Bronchial epithelial cell (primary cell): ENCODE data around the gene PRR5L. TPM values are rescaled to one million over a fixed set of nuclear protein-coding genes. Genes with fewer than 3 reads are reported as not detected.
A peak's percentile ranks its signal among the peaks of the same experiment; 100 is the strongest.

ENCODE experiments used
- DNase-seq: peaks from one replicate; pipeline ENCODE4 v3.0.0-alpha.2; 2010; ENCODE audit warnings: low read depth
- FAIRE-seq: peaks from 2 replicates; lab custom pipeline; 2011; peaks lifted over from hg19 to GRCh38; lab: Jason Lieb, UNC
- H3K27me3 ChIP-seq: 2 replicates; pipeline ENCODE4 v1.5.1; 2011; ENCODE audit warnings: low read length; ENCODE audit not compliant: control insufficient read depth, insufficient read depth
- H3K36me3 ChIP-seq: 2 replicates; pipeline ENCODE4 v1.5.1; 2011; ENCODE audit warnings: low read length; ENCODE audit not compliant: control insufficient read depth, insufficient read depth
- H3K4me3 ChIP-seq: 2 replicates; pipeline ENCODE4 v1.5.1; 2011; ENCODE audit warnings: mild to moderate bottlenecking, low read depth, low read length, control low read depth
- CTCF ChIP-seq: IDR thresholded peaks from 2 replicates; pipeline ENCODE4 v1.5.1; 2011; ENCODE audit warnings: mild to moderate bottlenecking, moderate library complexity, low read length, control low read depth, inconsistent platforms; ENCODE audit not compliant: insufficient read depth, severe bottlenecking
- total RNA-seq: library from RNA; depleted of rRNA; stranded (reverse); fragments of >200 nt; gene quantifications from 2 replicates; pipeline ENCODE4 v1.2.1, GENCODE V29; 2014

PRR5L gene
- 6.3 and 10.0 TPM in 2 replicates for total RNA-seq

GRCh38 chr11:36295926-36296325 is at the start of gene PRR5L:
Gene PRR5L (plus strand): TSS chr11:36296288. CDS start chr11:36401122, 104,834 bp downstream.
- DNase-seq, result no peak
- no peak for TF ChIP-seq CTCF
- no peak within 1 kb of the TSS for H3K4me3 ChIP-seq
- no peaks in the 10 kb centered on the region for H3K27me3 ChIP-seq
- no peak for FAIRE-seq
- H3K36me3 ChIP-seq, result no peaks in the 10 kb centered on the region

- no peaks in the 10 kb centered on the region for H3K36me3 ChIP-seq
- no peak for FAIRE-seq
- H3K27me3 ChIP-seq, result peaks cover 2% of the 10 kb centered on the region
- no peak for TF ChIP-seq CTCF
- DNase-seq, result no peak
- H3K4me3 ChIP-seq, result no peak overlapping the region
These were observed 48.6 kb upstream of the PRR5L start for GRCh38 chr11:36247493-36247892.

- FAIRE-seq (no peak), DNase-seq (no peak)
These were observed 47.7 kb upstream of the PRR5L start for GRCh38 chr11:36248436-36248835.

GRCh38 chr11:36249246-36249645 is 46.8 kb upstream of the PRR5L start:
- H3K4me3 ChIP-seq, result no peak overlapping the region
- FAIRE-seq, result no peak
- peak; percentile 97 for DNase-seq
- no peak for TF ChIP-seq CTCF
- H3K36me3 ChIP-seq, result no peaks in the 10 kb centered on the region
- H3K27me3 ChIP-seq, result peaks cover 2% of the 10 kb centered on the region

More at GRCh38 chr11:36248436-36248835, 47.7 kb upstream of the PRR5L start:
- H3K4me3 ChIP-seq, result no peak overlapping the region
- H3K27me3 ChIP-seq, result peaks cover 2% of the 10 kb centered on the region
- no peaks in the 10 kb centered on the region for H3K36me3 ChIP-seq
- TF ChIP-seq CTCF, result no peak

GRCh38 chr11:36251823-36252222 is 44.3 kb upstream of the PRR5L start:
- DNase-seq (no peak), FAIRE-seq (no peak)
- Histone ChIP-seq H3K4me3 (no peak overlapping the region), H3K36me3 (no peaks in the 10 kb centered on the region), H3K27me3 (peaks cover 2% of the 10 kb centered on the region)
- no peak for TF ChIP-seq CTCF

GRCh38 chr11:36253238-36253637 is 42.9 kb upstream of the PRR5L start:
- FAIRE-seq, result no peak
- Histone ChIP-seq H3K36me3 (no peaks in the 10 kb centered on the region), H3K4me3 (no peak overlapping the region), H3K27me3 (no peaks in the 10 kb centered on the region)
- DNase-seq, result no peak
- no peak for TF ChIP-seq CTCF
